Fibroblast of pulmonary artery (primary cell): ENCODE data around the gene DLL1.

Experiments
- DNase-seq: peaks from one replicate; pipeline ENCODE4 v3.0.0-alpha.2; 2010; ENCODE audit warnings: low read depth
- H3K4me3 ChIP-seq: replicated peaks from 2 replicates; pipeline ENCODE4 v1.5.1; 2011; ENCODE audit warnings: low read depth, mild to moderate bottlenecking, control low read depth, low read length, moderate library complexity
- TF ChIP-seq, protein P1 (sequence below): IDR thresholded peaks from 2 replicates; pipeline ENCODE4 v1.5.1; 2011; ENCODE audit warnings: mild to moderate bottlenecking, control low read depth, low read length, inconsistent platforms; ENCODE audit errors: missing control alignments

Gene DLL1

DNA sequence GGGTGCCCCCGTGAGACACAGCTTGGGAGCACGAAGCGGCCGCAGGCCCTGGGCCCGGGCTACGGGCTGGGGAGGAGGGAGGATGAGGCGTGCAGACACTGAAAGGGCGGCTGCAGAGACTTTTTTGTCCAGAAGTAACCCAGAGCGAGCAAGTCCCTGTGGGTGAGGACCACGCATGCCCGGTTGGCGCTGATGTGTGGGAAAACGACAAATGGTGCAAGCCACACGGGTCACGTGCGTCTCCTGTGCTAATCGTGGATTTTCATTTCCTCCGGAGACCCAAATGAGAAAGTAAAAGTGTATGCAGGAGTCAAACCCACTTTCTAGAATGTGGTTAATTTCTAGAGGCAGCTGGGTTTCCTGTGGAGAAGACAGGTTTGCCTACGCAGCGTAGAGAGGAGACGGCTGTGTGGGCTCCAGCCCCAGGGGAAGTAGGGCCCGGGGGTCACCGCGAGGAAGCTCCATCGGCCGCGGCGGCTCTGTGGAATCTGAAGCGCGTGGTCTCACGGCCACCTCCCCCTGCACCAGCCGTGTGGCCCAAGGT is 19.0 kb downstream of the DLL1 start:
- TF ChIP-seq, protein P1, sequence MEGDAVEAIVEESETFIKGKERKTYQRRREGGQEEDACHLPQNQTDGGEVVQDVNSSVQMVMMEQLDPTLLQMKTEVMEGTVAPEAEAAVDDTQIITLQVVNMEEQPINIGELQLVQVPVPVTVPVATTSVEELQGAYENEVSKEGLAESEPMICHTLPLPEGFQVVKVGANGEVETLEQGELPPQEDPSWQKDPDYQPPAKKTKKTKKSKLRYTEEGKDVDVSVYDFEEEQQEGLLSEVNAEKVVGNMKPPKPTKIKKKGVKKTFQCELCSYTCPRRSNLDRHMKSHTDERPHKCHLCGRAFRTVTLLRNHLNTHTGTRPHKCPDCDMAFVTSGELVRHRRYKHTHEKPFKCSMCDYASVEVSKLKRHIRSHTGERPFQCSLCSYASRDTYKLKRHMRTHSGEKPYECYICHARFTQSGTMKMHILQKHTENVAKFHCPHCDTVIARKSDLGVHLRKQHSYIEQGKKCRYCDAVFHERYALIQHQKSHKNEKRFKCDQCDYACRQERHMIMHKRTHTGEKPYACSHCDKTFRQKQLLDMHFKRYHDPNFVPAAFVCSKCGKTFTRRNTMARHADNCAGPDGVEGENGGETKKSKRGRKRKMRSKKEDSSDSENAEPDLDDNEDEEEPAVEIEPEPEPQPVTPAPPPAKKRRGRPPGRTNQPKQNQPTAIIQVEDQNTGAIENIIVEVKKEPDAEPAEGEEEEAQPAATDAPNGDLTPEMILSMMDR: no peak
- no peak for DNase-seq
- H3K4me3 ChIP-seq: no peak overlapping the region

- DNase-seq: no peak
- TF ChIP-seq, protein P1: no peak
- no peak overlapping the region for H3K4me3 ChIP-seq
These were observed 19.8 kb downstream of the DLL1 start for GRCh38 chr6:170270984-170271593.

- TF ChIP-seq, protein P1: no peak
These were observed 20.9 kb downstream of the DLL1 start for GRCh38 chr6:170269846-170270541.

DNA sequence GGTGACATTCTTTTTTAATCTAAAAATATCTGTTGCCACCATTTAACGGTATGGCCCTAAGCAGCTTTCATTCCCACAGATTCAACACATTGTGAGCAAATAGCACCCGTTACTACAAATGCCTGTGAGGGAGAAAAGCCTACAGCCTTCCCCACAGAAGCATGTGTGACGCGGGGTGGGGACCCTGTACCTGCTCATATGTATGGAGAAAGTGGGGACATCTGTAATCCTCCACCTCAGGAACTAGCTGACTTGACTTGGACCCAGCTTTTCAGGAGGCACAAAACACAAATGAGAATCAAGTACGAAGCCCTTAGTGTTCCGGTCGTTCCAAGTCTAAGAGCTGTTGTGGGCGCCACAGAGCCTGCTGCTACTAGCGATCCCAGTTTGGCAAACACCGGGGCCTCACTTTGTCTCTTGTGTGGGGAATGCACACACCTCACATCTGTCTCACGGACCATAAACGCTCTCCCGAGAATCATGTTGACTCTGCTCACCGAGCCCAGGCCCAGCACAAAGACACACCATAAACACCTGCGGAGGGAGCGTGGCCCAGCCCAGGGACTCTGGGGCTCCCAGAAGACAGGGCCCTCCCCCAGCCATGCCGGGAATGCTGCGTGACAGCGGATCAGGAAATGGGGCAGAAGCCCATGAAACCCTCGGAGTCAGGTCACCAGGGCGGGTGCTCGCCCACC is 21.6 kb downstream of the DLL1 start:
- DNase-seq: no peak
- H3K4me3 ChIP-seq: no peak overlapping the region
- TF ChIP-seq, protein P1: no peak

More at GRCh38 chr6:170269846-170270541, 20.9 kb downstream of the DLL1 start:
- DNase-seq: no peak
- no peak overlapping the region for H3K4me3 ChIP-seq

- DNase-seq: no peak
- H3K4me3 ChIP-seq: no peak overlapping the region
- TF ChIP-seq, protein P1: no peak
These were observed 22.4 kb downstream of the DLL1 start for GRCh38 chr6:170268216-170269129.

DNA sequence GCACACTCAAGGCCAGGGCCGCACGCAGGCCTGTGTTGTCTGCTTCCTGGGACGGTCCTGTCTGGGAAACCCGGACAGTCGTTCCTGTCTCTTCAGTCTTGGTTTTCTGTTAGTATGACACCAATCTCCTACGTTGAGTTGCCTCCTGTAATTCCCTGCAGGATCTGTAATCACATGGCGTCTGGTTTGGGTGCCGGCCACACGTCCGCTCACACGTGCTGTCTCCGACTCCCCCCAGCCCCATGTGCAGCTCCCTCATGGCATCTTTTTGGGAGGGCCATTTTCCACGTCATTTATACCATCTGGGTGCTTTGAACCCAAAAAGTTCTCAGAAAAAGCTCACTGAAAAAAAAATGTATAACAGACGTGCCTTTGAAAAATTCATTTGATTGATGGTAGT is 23.2 kb downstream of the DLL1 start:
- no peak for DNase-seq
- TF ChIP-seq, protein P1: no peak

More for the DNA sequence above, 23.2 kb downstream of the DLL1 start:
- H3K4me3 ChIP-seq: no peak overlapping the region
